ENCODE results near the gene TSPAN18.

Gene TSPAN18

GRCh38 chr11:44823006-44823405, 96.2 kb downstream of the TSPAN18 start:
- DNase-seq (ENCODE audit: low read depth in 2 of 2): peak in 1 of 2 donors; percentile 1

- no peak for DNase-seq (ENCODE audit: low read depth in 2 of 2)
Observed at GRCh38 chr11:44823868-44824267, 97.1 kb downstream of the TSPAN18 start.

GRCh38 chr11:44824300-44824704, 97.5 kb downstream of the TSPAN18 start:
- DNase-seq (ENCODE audit: low read depth in 2 of 2): no peak

GRCh38 chr11:44825058-44825785, 98.5 kb downstream of the TSPAN18 start:
- no peak for DNase-seq (ENCODE audit: low read depth in 2 of 2)

GRCh38 chr11:44826922-44827643, 100.3 kb downstream of the TSPAN18 start:
- DNase-seq (ENCODE audit: low read depth in 2 of 2): no peak

- no peak for DNase-seq (ENCODE audit: low read depth in 2 of 2)
Observed at GRCh38 chr11:44828296-44828695, 101.5 kb downstream of the TSPAN18 start.

- DNase-seq (ENCODE audit: low read depth in 2 of 2): no peak
Observed at GRCh38 chr11:44829838-44830237, 103.1 kb downstream of the TSPAN18 start.

GRCh38 chr11:44831605-44832394, 105.0 kb downstream of the TSPAN18 start:
- no peak for DNase-seq (ENCODE audit: low read depth in 2 of 2)

- no peak for DNase-seq (ENCODE audit: low read depth in 2 of 2)
Observed at GRCh38 chr11:44832452-44832851, 105.7 kb downstream of the TSPAN18 start.

GRCh38 chr11:44833221-44833876, 106.6 kb downstream of the TSPAN18 start:
- DNase-seq (ENCODE audit: low read depth in 2 of 2): no peak

GRCh38 chr11:44833877-44834452, 107.2 kb downstream of the TSPAN18 start:
- no peak for DNase-seq (ENCODE audit: low read depth in 2 of 2)

GRCh38 chr11:44834846-44835245, 108.1 kb downstream of the TSPAN18 start:
- DNase-seq (ENCODE audit: low read depth in 2 of 2): no peak

GRCh38 chr11:44835296-44835695, 108.5 kb downstream of the TSPAN18 start:
- no peak for DNase-seq (ENCODE audit: low read depth in 2 of 2)

- no peak for DNase-seq (ENCODE audit: low read depth in 2 of 2)
Observed at GRCh38 chr11:44835938-44836337, 109.2 kb downstream of the TSPAN18 start.

- DNase-seq (ENCODE audit: low read depth in 2 of 2): no peak
Observed at GRCh38 chr11:44837661-44838060, 110.9 kb downstream of the TSPAN18 start.

GRCh38 chr11:44839458-44840084, 112.8 kb downstream of the TSPAN18 start:
- no peak for DNase-seq (ENCODE audit: low read depth in 2 of 2)

- DNase-seq (ENCODE audit: low read depth in 2 of 2): no peak
Observed at GRCh38 chr11:44840085-44840478, 113.3 kb downstream of the TSPAN18 start.

GRCh38 chr11:44840521-44841251, 113.9 kb downstream of the TSPAN18 start:
- DNase-seq (ENCODE audit: low read depth in 2 of 2): no peak

- DNase-seq (ENCODE audit: low read depth in 2 of 2): no peak
Observed at GRCh38 chr11:44842220-44842619, 115.5 kb downstream of the TSPAN18 start.

GRCh38 chr11:44846852-44847251, 120.1 kb downstream of the TSPAN18 start:
- no peak for DNase-seq (ENCODE audit: low read depth in 2 of 2)

Data from stimulated activated CD4-positive, alpha-beta T cell treated with anti-CD3 and anti-CD28 coated beads, Interleukin-15, amount 100 ng/mL, for 48 hours (primary cell).